ENCODE data around the gene INAFM1.
A peak's percentile ranks its signal among the peaks of the same experiment; 100 is the strongest.
"Not testable (repeated sequence)": the region's sequence is repeated elsewhere in the genome, so short reads cannot be mapped to it uniquely, and the experiment has no call there.

The INAFM1 gene

GRCh38 chr19:47236072-47236675, 38.5 kb upstream of the INAFM1 start:
- DNase-seq = no peak
- no peak for ATAC-seq
- Mint-ChIP-seq H3K36me3 (ENCODE audit: low read depth) (no peaks in the 10 kb centered on the region), H3K27ac (no peak overlapping the region), H3K9me3 (no peaks in the 10 kb centered on the region), H3K4me3 (no peak overlapping the region), H3K27me3 (peaks cover 5% of the 10 kb centered on the region), H3K4me1 (peaks cover 36% of the 10 kb centered on the region)

- ATAC-seq (no peak), DNase-seq (no peak)
- Mint-ChIP-seq H3K36me3 (ENCODE audit: low read depth) (no peaks in the 10 kb centered on the region), H3K9me3 (no peaks in the 10 kb centered on the region), H3K4me1 (peaks cover 25% of the 10 kb centered on the region), H3K27ac (no peak overlapping the region), H3K4me3 (peak overlapping the region; percentile 62), H3K27me3 (peaks cover 5% of the 10 kb centered on the region)
Observed at GRCh38 chr19:47239152-47239551, 35.5 kb upstream of the INAFM1 start.

- Mint-ChIP-seq H3K4me3 (no peak overlapping the region), H3K27me3 (peaks cover 5% of the 10 kb centered on the region), H3K36me3 (ENCODE audit: low read depth) (no peaks in the 10 kb centered on the region), H3K4me1 (peaks cover 31% of the 10 kb centered on the region), H3K9me3 (no peaks in the 10 kb centered on the region), H3K27ac (no peak overlapping the region)
- DNase-seq = peak; percentile 58
- no peak for ATAC-seq
Observed at GRCh38 chr19:47239610-47240296, 34.9 kb upstream of the INAFM1 start.

- peaks cover 5% of the 10 kb centered on the region for H3K27me3 Mint-ChIP-seq
- H3K4me3 Mint-ChIP-seq = no peak overlapping the region
- no peaks in the 10 kb centered on the region for H3K9me3 Mint-ChIP-seq
- no peak overlapping the region for H3K27ac Mint-ChIP-seq
- ATAC-seq = no peak
- no peak for DNase-seq
- H3K4me1 Mint-ChIP-seq = peaks cover 37% of the 10 kb centered on the region
- H3K36me3 Mint-ChIP-seq (ENCODE audit: low read depth) = no peaks in the 10 kb centered on the region
Observed at GRCh38 chr19:47240556-47240955, 34.1 kb upstream of the INAFM1 start.

GRCh38 chr19:47240996-47241918, 33.4 kb upstream of the INAFM1 start:
- no peak overlapping the region for H3K4me3 Mint-ChIP-seq
- no peaks in the 10 kb centered on the region for H3K9me3 Mint-ChIP-seq
- no peaks in the 10 kb centered on the region for H3K36me3 Mint-ChIP-seq (ENCODE audit: low read depth)
- no peak overlapping the region for H3K27ac Mint-ChIP-seq
- H3K27me3 Mint-ChIP-seq = peaks cover 3% of the 10 kb centered on the region
- peaks cover 37% of the 10 kb centered on the region for H3K4me1 Mint-ChIP-seq
- DNase-seq = peak; percentile 86
- peak; percentile 26 for ATAC-seq

GRCh38 chr19:47241919-47242577, 32.6 kb upstream of the INAFM1 start:
- Mint-ChIP-seq H3K27ac (no peak overlapping the region), H3K9me3 (no peaks in the 10 kb centered on the region), H3K4me3 (no peak overlapping the region), H3K4me1 (peaks cover 37% of the 10 kb centered on the region), H3K27me3 (peaks cover 3% of the 10 kb centered on the region), H3K36me3 (ENCODE audit: low read depth) (no peaks in the 10 kb centered on the region)
- DNase-seq = no peak
- no peak for ATAC-seq

GRCh38 chr19:47243364-47243775, 31.3 kb upstream of the INAFM1 start:
- ATAC-seq (no peak), DNase-seq (no peak)
- Mint-ChIP-seq H3K36me3 (ENCODE audit: low read depth) (no peaks in the 10 kb centered on the region), H3K4me1 (peaks cover 39% of the 10 kb centered on the region), H3K9me3 (no peaks in the 10 kb centered on the region), H3K27ac (peak overlapping the region; percentile 93), H3K4me3 (no peak overlapping the region), H3K27me3 (peaks cover 3% of the 10 kb centered on the region)

- ATAC-seq = peak; percentile 89
- Mint-ChIP-seq H3K4me1 (peaks cover 36% of the 10 kb centered on the region), H3K9me3 (no peaks in the 10 kb centered on the region), H3K27me3 (peaks cover 3% of the 10 kb centered on the region), H3K4me3 (no peak overlapping the region), H3K36me3 (ENCODE audit: low read depth) (no peaks in the 10 kb centered on the region), H3K27ac (peak overlapping the region; percentile 93)
- peak; percentile 93 for DNase-seq
Observed at GRCh38 chr19:47243776-47244547, 30.7 kb upstream of the INAFM1 start.

- no peak for ATAC-seq
- DNase-seq = peak; percentile 85
- peak overlapping the region; percentile 6 for H3K4me3 Mint-ChIP-seq
- H3K36me3 Mint-ChIP-seq (ENCODE audit: low read depth) = no peaks in the 10 kb centered on the region
- no peak overlapping the region for H3K27ac Mint-ChIP-seq
- H3K27me3 Mint-ChIP-seq = no peaks in the 10 kb centered on the region
- peaks cover 22% of the 10 kb centered on the region for H3K4me1 Mint-ChIP-seq
- H3K9me3 Mint-ChIP-seq = no peaks in the 10 kb centered on the region
Observed at GRCh38 chr19:47247308-47247990, 27.2 kb upstream of the INAFM1 start.

- H3K9me3 Mint-ChIP-seq; H3K27ac Mint-ChIP-seq; ATAC-seq; H3K36me3 Mint-ChIP-seq (ENCODE audit: low read depth); H3K4me3 Mint-ChIP-seq; DNase-seq; H3K27me3 Mint-ChIP-seq: not testable (repeated sequence)
- peaks cover 16% of the 10 kb centered on the region for H3K4me1 Mint-ChIP-seq
Observed at GRCh38 chr19:47253016-47253415, 21.7 kb upstream of the INAFM1 start.

GRCh38 chr19:47253467-47253881, 21.2 kb upstream of the INAFM1 start:
- Mint-ChIP-seq H3K4me1 (peaks cover 18% of the 10 kb centered on the region), H3K9me3 (no peaks in the 10 kb centered on the region), H3K27me3 (no peaks in the 10 kb centered on the region), H3K4me3 (no peak overlapping the region), H3K27ac (no peak overlapping the region), H3K36me3 (ENCODE audit: low read depth) (no peaks in the 10 kb centered on the region)
- ATAC-seq (no peak), DNase-seq (no peak)

- Mint-ChIP-seq H3K4me3 (no peak overlapping the region), H3K27ac (no peak overlapping the region), H3K4me1 (peaks cover 21% of the 10 kb centered on the region), H3K36me3 (ENCODE audit: low read depth) (peaks cover 1% of the 10 kb centered on the region), H3K9me3 (no peaks in the 10 kb centered on the region), H3K27me3 (no peaks in the 10 kb centered on the region)
- no peak for DNase-seq
- no peak for ATAC-seq
Observed at GRCh38 chr19:47253970-47254369, 20.7 kb upstream of the INAFM1 start.

- Mint-ChIP-seq H3K4me1 (peaks cover 29% of the 10 kb centered on the region), H3K27me3 (no peaks in the 10 kb centered on the region), H3K36me3 (ENCODE audit: low read depth) (peaks cover 17% of the 10 kb centered on the region), H3K4me3 (peak within 1 kb of the TSS; percentile 90), H3K9me3 (no peaks in the 10 kb centered on the region), H3K27ac (peak within 1 kb of the TSS; percentile 92)
- ATAC-seq (peak; percentile 74), DNase-seq (peak; percentile 97)
Observed at GRCh38 chr19:47255879-47256692, 18.6 kb upstream of the INAFM1 start, which contains the start of gene CCDC9. CCDC9 (plus strand) TSS chr19:47256525; CDS start chr19:47258401, 1,876 bp downstream.

All from activated naive CD8-positive, alpha-beta T cell treated with anti-CD3 and anti-CD28 coated beads, Interleukin-2, amount 50 U/mL, for 24 hours (primary cell).